Measurements from ENCODE around the gene ITGAL.

ITGAL gene

DNA sequence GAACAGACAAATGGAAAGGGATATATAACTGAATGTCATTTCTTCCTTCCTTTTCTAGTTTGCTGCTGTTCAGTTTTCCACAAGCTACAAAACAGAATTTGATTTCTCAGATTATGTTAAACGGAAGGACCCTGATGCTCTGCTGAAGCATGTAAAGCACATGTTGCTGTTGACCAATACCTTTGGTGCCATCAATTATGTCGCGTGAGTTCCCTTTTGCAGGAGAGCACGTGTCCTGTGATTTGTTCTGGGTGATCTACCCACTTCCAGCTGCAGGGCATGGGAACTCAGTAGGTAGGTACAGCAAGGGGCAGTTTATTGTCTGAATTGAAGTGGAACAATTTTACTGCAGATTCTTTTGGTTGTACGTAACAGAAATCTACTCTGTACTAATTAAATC, 8.8 kb downstream of the ITGAL start:
- no peaks in the 10 kb centered on the region for H3K36me3 ChIP-seq (replicated peaks)
- in situ Hi-C loops (cut with HindIII; ENCODE audit: low pct_ligation_motif_present, low sequenced_read_pairs): no loop called here

DNA sequence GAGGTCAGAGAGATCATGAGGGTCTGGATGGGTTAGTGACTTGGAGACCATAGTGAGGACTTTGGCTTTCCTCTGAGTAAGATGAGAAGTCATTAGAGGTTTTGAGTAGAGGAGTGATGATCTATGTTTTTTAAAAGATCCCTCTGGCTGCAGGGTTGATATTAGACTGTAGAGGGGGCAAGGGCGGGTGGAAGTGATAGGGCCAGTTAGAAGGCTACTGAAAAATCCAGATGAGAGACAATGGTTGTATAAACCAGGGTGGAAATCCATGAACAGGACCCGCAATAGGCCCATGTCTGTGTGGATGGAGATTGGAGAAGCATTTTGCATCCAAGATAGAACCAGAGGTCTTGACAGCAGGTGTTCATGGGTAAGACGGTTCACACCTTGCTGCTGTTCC, 9.8 kb downstream of the ITGAL start:
- no peak for DNase-seq
- Histone ChIP-seq H3K27me3 (replicated peaks) (no peaks in the 10 kb centered on the region), H3K27ac (no peak overlapping the region), H3K36me3 (replicated peaks) (no peaks in the 10 kb centered on the region), H3K4me3 (ENCODE audit: low read depth, low read length) (no peak overlapping the region)
- TF ChIP-seq, protein P1, sequence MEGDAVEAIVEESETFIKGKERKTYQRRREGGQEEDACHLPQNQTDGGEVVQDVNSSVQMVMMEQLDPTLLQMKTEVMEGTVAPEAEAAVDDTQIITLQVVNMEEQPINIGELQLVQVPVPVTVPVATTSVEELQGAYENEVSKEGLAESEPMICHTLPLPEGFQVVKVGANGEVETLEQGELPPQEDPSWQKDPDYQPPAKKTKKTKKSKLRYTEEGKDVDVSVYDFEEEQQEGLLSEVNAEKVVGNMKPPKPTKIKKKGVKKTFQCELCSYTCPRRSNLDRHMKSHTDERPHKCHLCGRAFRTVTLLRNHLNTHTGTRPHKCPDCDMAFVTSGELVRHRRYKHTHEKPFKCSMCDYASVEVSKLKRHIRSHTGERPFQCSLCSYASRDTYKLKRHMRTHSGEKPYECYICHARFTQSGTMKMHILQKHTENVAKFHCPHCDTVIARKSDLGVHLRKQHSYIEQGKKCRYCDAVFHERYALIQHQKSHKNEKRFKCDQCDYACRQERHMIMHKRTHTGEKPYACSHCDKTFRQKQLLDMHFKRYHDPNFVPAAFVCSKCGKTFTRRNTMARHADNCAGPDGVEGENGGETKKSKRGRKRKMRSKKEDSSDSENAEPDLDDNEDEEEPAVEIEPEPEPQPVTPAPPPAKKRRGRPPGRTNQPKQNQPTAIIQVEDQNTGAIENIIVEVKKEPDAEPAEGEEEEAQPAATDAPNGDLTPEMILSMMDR (IDR thresholded peaks at IDR 0.05; ENCODE audit: low read depth, low read length, missing control alignments): peak; percentile 53
- in situ Hi-C loops (cut with HindIII; ENCODE audit: low pct_ligation_motif_present, low sequenced_read_pairs): no loop called here

More for the DNA sequence above, 8.8 kb downstream of the ITGAL start:
- DNase-seq: no peak
- H3K27me3 ChIP-seq (replicated peaks): no peaks in the 10 kb centered on the region
- H3K4me3 ChIP-seq (ENCODE audit: low read depth, low read length): no peak overlapping the region
- H3K27ac ChIP-seq: no peak overlapping the region
- TF ChIP-seq, protein P1 (IDR thresholded peaks at IDR 0.05; ENCODE audit: low read depth, low read length, missing control alignments): no peak

DNA sequence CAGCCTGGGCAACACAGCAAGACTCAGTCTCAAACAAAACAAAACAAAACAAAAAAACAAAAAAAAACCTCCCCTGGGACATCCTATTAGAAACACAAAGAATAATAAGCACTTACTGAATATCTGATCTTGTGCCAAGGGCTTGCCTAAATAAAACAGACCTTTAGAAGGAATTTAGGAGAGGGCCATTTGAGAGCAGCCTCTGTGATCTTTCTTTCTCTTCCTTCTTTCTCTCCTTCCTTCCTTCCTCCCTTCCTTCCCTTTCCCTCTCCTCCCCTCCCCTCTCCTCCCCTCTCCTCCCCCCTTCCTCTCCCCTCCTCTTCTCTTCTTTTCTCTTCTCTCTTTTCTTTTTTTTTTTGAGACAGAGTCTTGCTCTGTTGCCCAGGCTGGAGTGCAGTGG, 12.3 kb downstream of the ITGAL start:
- H3K36me3 ChIP-seq (replicated peaks): no peaks in the 10 kb centered on the region
- in situ Hi-C loops (cut with HindIII; ENCODE audit: low pct_ligation_motif_present, low sequenced_read_pairs): no loop called here
- TF ChIP-seq, protein P1 (IDR thresholded peaks at IDR 0.05; ENCODE audit: low read depth, low read length, missing control alignments): no peak

DNA sequence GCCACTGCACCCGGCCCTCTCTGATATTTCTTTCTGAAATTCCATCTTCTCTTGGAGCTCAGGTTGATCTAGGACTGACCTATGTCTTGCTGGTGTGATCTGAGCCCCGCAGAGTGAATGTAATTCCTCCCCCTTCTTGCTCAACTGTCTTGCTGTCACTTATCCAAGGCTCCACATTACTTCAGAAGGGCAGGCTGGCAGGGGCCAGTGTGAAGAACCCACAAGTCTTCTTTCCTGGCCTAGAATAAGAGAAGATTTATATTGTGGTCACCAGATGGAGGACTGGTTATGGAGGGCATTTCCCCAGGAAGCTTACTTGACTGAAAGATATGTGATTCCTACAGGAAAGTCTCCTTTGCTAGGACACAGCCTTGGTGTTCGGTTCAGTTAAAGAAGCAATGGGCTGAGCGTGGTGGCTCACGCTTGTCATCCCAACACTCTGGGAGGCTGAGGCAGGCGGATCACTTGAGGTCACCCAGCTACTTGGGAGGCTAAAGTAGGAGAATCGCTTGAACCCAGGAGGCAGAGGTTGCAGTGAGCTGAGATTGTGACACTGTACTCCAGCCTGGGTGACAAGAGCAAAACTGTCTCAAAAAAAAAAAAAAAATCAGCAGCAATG, 13.4 kb downstream of the ITGAL start:
- no peak overlapping the region for H3K4me3 ChIP-seq (ENCODE audit: low read depth, low read length)
- H3K36me3 ChIP-seq (replicated peaks): no peaks in the 10 kb centered on the region
- no peak overlapping the region for H3K27ac ChIP-seq
- in situ Hi-C loops (cut with HindIII; ENCODE audit: low pct_ligation_motif_present, low sequenced_read_pairs): no loop called here
- H3K27me3 ChIP-seq (replicated peaks): no peaks in the 10 kb centered on the region
- TF ChIP-seq, protein P1 (IDR thresholded peaks at IDR 0.05; ENCODE audit: low read depth, low read length, missing control alignments): no peak
- DNase-seq: no peak

More for the DNA sequence above, 12.3 kb downstream of the ITGAL start:
- Histone ChIP-seq H3K27me3 (replicated peaks) (no peaks in the 10 kb centered on the region), H3K27ac (no peak overlapping the region), H3K4me3 (ENCODE audit: low read depth, low read length) (no peak overlapping the region)
- DNase-seq: no peak

DNA sequence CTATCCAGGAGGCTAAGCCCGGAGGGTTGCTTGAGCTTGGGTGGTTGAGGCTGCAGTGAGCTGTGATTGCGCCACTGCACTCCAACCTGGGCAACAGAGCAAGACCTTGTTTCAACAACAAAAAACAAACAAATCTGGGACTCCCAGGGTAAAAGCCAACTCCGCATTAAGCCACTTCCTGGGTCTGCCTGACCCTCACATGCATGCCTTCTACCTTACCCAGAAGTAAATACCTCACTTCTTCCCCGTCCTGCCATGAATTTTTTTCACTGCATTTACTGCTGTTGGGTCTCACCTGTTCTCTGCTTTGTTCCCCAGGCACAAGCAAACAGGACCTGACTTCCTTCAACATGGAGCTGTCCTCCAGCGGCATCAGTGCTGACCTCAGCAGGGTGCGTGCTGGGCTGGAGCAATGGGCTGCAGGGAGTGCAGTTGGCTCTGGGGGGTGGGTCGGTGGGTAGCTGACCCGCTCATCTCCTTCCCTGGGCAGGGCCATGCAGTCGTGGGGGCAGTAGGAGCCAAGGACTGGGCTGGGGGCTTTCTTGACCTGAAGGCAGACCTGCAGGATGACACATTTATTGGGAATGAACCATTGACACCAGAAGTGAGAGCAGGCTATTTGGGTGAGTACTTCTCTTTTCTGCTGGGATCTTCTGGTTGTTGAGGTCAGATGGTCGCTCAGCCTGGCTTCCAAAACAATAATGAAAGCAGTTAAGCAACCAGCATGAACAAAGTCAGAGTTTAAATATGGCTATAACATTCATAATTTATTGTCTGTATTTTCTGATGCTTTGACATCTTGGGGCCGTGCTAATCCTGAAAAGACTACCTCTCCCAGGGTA, 16.4 kb downstream of the ITGAL start:
- in situ Hi-C loops (cut with HindIII; ENCODE audit: low pct_ligation_motif_present, low sequenced_read_pairs): no loop called here
- no peak overlapping the region for H3K4me3 ChIP-seq (ENCODE audit: low read depth, low read length)
- no peaks in the 10 kb centered on the region for H3K27me3 ChIP-seq (replicated peaks)
- TF ChIP-seq, protein P1 (IDR thresholded peaks at IDR 0.05; ENCODE audit: low read depth, low read length, missing control alignments): no peak
- no peak for DNase-seq
- H3K36me3 ChIP-seq (replicated peaks): no peaks in the 10 kb centered on the region
- H3K27ac ChIP-seq: no peak overlapping the region

Data from brain microvascular endothelial cell (primary cell).